GM12878 (cell line): ENCODE results near the gene C8G. TPM values are rescaled to one million over a fixed set of nuclear protein-coding genes. Genes with fewer than 3 reads are reported as not detected.

Source experiments
- ATAC-seq: fragments of 200-7000 bp; cut with Tn5 transposase; 3 replicates; pipeline ENCODE4 v1.9.1; 2020; ENCODE audit warnings: mild to moderate bottlenecking, moderate library complexity
- BruUV-seq: library from RNA; stranded (reverse); fragments of 400-500 nt; replicated peaks from 2 replicates; lab custom pipeline; 2021; lab: Mats Ljungman, UMichigan
- CTCF ChIA-PET: fragments of 300-600 bp; sonication (Branson Sonifier 250); formaldehyde crosslinking; extraction: SDS; loops from one replicate; lab custom pipeline; 2021; ENCODE audit warnings: inconsistent platforms; lab: Yijun Ruan, JAX
- POLR2A ChIA-PET: fragments of 350-600 bp; formaldehyde crosslinking; extraction: SDS; loops from one replicate; lab custom pipeline; 2021; ENCODE audit warnings: inconsistent platforms; lab: Charles Lee
- RAD21 ChIA-PET: fragments of 300-600 bp; sonication (Branson Sonifier 250); formaldehyde crosslinking; loops from one replicate; lab custom pipeline; 2023; ENCODE audit warnings: antibody characterized with exemption; ENCODE audit not compliant: unreplicated experiment; lab: Charles Lee
- SMC1A ChIA-PET: fragments of 300-600 bp; sonication (Branson Sonifier 250); formaldehyde crosslinking; loops from one replicate; lab custom pipeline; 2023; ENCODE audit not compliant: unreplicated experiment, uncharacterized antibody; lab: Charles Lee
- DNase-seq: peaks from one replicate; pipeline ENCODE4 v3.0.0-alpha.2; 2011; ENCODE audit warnings: low read depth, low spot score
- FAIRE-seq: peaks from 3 replicates; lab custom pipeline; 2011; peaks lifted over from hg19 to GRCh38; lab: Jason Lieb, UNC
- H2AFZ ChIP-seq: 2 replicates; pipeline ENCODE4 v1.6.0; 2011; ENCODE audit warnings: low read depth, low read length, control low read depth; ENCODE audit not compliant: control insufficient read depth
- H3K27ac ChIP-seq: 2 replicates; pipeline ENCODE4 v1.5.1; 2011; ENCODE audit warnings: control low read depth; ENCODE audit not compliant: control insufficient read depth, insufficient read depth
- H3K27me3 ChIP-seq, 2 experiments: replicated peaks in 1 of 2; 2 replicates each; pipeline versions ENCODE4 v1.6.0 to v1.6.1; 2011; ENCODE audit warnings: low read length in 1 of 2; ENCODE audit not compliant: control insufficient read depth in 2 of 2, insufficient read depth in 2 of 2
- H3K36me3 ChIP-seq, 2 experiments: 2 replicates each; pipeline ENCODE4 v1.5.1; 2011; ENCODE audit warnings: low read length in 1 of 2; ENCODE audit not compliant: control insufficient read depth in 2 of 2, insufficient read depth in 2 of 2
- H3K4me1 ChIP-seq: 2 replicates; pipeline ENCODE4 v1.6.1; 2011; ENCODE audit warnings: mild to moderate bottlenecking, low read length, moderate library complexity, mixed read lengths; ENCODE audit not compliant: control insufficient read depth, insufficient read depth
- H3K4me2 ChIP-seq: 2 replicates; pipeline ENCODE4 v1.6.0; 2011; ENCODE audit warnings: control low read depth; ENCODE audit not compliant: control insufficient read depth, insufficient read depth
- H3K4me3 ChIP-seq: fragments of 200-600 bp; sonication (generic); 2 replicates; pipeline ENCODE4 v1.5.1; 2016
- H3K79me2 ChIP-seq: 2 replicates; pipeline ENCODE4 v1.6.0; 2011; ENCODE audit warnings: low read length; ENCODE audit not compliant: control insufficient read depth, insufficient read depth
- H3K9ac ChIP-seq: 2 replicates; pipeline ENCODE4 v1.8.0; 2011; ENCODE audit warnings: low read length, control low read depth, mixed read lengths; ENCODE audit not compliant: control insufficient read depth, insufficient read depth
- H3K9me3 ChIP-seq: replicated peaks from 3 replicates; pipeline ENCODE4 v1.5.1; 2011; ENCODE audit warnings: mild to moderate bottlenecking, low read length; ENCODE audit not compliant: control insufficient read depth, insufficient read depth
- H4K20me1 ChIP-seq: 2 replicates; pipeline ENCODE4 v1.6.0; 2011; ENCODE audit not compliant: control insufficient read depth, insufficient read depth
- HDAC2 ChIP-seq: fragments of 200-600 bp; sonication (generic); IDR thresholded peaks from 2 replicates; pipeline ENCODE4 v1.6.1; 2017
- NFXL1 ChIP-seq: fragments of 450-650 bp; IDR thresholded peaks from 2 replicates; pipeline ENCODE4 v1.6.1; 2017; ENCODE audit warnings: antibody characterized with exemption, mild to moderate bottlenecking, borderline replicate concordance
- NR2F1 ChIP-seq: fragments of 450-650 bp; conservative IDR thresholded peaks from 2 replicates; pipeline ENCODE4 v1.6.1; 2017; ENCODE audit warnings: mild to moderate bottlenecking
- SUZ12 ChIP-seq: fragments of 200-600 bp; sonication (generic); IDR thresholded peaks from one replicate; pipeline ENCODE4 v1.6.1; 2018; ENCODE audit warnings: antibody characterized with exemption, mild to moderate bottlenecking; ENCODE audit not compliant: unreplicated experiment
- WGBS: methylation state at CpG from one replicate; pipeline ENCODE4 v1.1.6; 2016; ENCODE audit warnings: low lambda C conversion rate; ENCODE audit not compliant: insufficient replicate concordance, insufficient coverage; ENCODE audit errors: missing lambda C conversion rate; 5-methylcytosine and 5-hydroxymethylcytosine counted together
- in situ Hi-C: fragments of 300-500 bp; cut with MboI; formaldehyde crosslinking; loops from 9 replicates; pipeline ENCODE4 v1.14.3; 2018; ENCODE audit warnings: mixed read lengths
- intact Hi-C: fragments of 100-400 bp; cut with micrococcal nuclease; formaldehyde crosslinking; loops from one replicate; pipeline ENCODE4 v1.14.2; 2022; ENCODE audit not compliant: unreplicated experiment
- polyA plus RNA-seq, 11 experiments: library from polyadenylated mRNA; depleted of rRNA in 4 of 11; unstranded in 6 of 11; stranded (reverse) in 5 of 11; fragments of >200 nt; fragmentation: Nextera tagmentation in 4 of 11; fragmentation: Illumina TruSeq in 1 of 11; extraction: Ambion mirVana in 4 of 11; extraction: Trizol in 1 of 11; gene quantifications; 1 replicate in 1 of 11; 2 replicates in 10 of 11; pipeline versions ENCODE4 v1.2.1 to v1.2.3, GENCODE V29; 2011 to 2016; ENCODE audit warnings: inconsistent platforms in 2 of 11, missing spikeins in 2 of 11, low read depth in 1 of 11
- total RNA-seq, 4 experiments: library from RNA; depleted of rRNA in 3 of 4; stranded (reverse); fragments of >200 nt in 3 of 4; fragmentation: Illumina TruSeq in 1 of 4; extraction: Trizol in 1 of 4; gene quantifications; 2 replicates each; pipeline versions ENCODE4 v1.2.1 to v1.2.3, GENCODE V29; 2013 to 2021
- TF ChIP-seq, protein P1 (sequence below): IDR thresholded peaks from 2 replicates; pipeline ENCODE4 v1.6.1; 2012; ENCODE audit warnings: mild to moderate bottlenecking, low read depth, low read length

Gene C8G
- total and polyA plus RNA-seq, 10 of the 15 experiments (the other 5 are each of a cell fraction or from before 2014, with no cell fraction given): 0.26 to 0.69 (median 0.50) TPM; not detected in 7

DNA sequence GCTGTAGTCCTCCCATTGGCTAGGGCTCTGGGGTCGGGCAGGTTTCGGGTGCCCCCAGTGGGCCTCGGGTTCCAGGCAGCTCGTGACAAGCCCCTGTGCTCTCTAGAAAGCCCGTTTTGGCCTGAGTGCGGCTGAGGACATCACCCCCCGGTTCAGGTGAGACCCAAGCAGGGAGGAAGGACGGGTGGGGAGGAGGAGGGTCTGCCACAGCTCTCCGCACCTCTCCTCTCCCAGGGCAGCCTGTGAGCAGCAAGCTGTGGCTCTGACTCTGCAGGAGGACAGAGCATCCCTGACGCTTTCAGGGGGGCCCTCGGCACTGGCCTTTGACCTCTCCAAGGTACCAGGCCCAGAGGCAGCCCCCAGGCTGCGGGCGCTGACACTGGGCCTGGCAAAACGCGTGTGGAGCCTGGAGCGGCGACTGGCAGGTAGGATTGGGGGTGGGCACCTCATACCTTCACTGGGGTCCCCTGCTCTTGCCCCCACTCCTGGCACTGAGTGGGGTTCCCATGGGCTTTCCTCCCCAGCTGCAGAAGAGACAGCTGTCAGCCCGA, 47.9 kb downstream of the C8G start:
- Histone ChIP-seq H3K9ac (peak overlapping the region; percentile 66), H3K36me3 (no peaks in the 10 kb centered on the region), H3K4me1 (peaks cover 27% of the 10 kb centered on the region), H3K9me3 (no peaks in the 10 kb centered on the region; the same call in 2 of the 3 replicates), H3K4me3 (peak overlapping the region; percentile 73), H3K27ac (peak overlapping the region; percentile 63), H3K4me2 (peak overlapping the region; percentile 99), H2AFZ (peak overlapping the region; percentile 92), H3K79me2 (no peaks in the 10 kb centered on the region; the same call in 1 of the 2 replicates), H4K20me1 (no peaks in the 10 kb centered on the region), H3K27me3 (peaks cover 2 to 5% of the 10 kb centered on the region in 2 experiments; a peak in 3 of 4 replicates)
- in situ Hi-C loops (no loop called here), intact Hi-C loops (no loop called here)
- FAIRE-seq (no peak), DNase-seq (no peak), ATAC-seq (no peak; the same call in 2 of the 3 replicates)
- WGBS: 33% methylated on average over 18 of the region's 18 CpGs
- ChIA-PET RAD21 (interaction anchor here (1.3 to 1.7 kb wide), 2 partner anchors 45 to 226 kb away, joined by 3 to 8 read pairs; no protein-coding TSS in a partner anchor), CTCF (interaction anchor here (1.0 to 3.3 kb wide), 7 partner anchors 9 to 75 kb away, joined by 3 to 17 read pairs (median 5); no protein-coding TSS in a partner anchor), POLR2A (interaction anchor here (1.2 to 1.5 kb wide), 4 partner anchors 27 to 248 kb away, joined by 3 to 4 read pairs (median 4); partner anchors contain the start of gene TUBB4B), SMC1A (interaction anchor here (1.1 kb wide), 1 partner anchor 45 kb away, joined by 4 read pairs; no protein-coding TSS in a partner anchor)
- TF ChIP-seq, protein P1, sequence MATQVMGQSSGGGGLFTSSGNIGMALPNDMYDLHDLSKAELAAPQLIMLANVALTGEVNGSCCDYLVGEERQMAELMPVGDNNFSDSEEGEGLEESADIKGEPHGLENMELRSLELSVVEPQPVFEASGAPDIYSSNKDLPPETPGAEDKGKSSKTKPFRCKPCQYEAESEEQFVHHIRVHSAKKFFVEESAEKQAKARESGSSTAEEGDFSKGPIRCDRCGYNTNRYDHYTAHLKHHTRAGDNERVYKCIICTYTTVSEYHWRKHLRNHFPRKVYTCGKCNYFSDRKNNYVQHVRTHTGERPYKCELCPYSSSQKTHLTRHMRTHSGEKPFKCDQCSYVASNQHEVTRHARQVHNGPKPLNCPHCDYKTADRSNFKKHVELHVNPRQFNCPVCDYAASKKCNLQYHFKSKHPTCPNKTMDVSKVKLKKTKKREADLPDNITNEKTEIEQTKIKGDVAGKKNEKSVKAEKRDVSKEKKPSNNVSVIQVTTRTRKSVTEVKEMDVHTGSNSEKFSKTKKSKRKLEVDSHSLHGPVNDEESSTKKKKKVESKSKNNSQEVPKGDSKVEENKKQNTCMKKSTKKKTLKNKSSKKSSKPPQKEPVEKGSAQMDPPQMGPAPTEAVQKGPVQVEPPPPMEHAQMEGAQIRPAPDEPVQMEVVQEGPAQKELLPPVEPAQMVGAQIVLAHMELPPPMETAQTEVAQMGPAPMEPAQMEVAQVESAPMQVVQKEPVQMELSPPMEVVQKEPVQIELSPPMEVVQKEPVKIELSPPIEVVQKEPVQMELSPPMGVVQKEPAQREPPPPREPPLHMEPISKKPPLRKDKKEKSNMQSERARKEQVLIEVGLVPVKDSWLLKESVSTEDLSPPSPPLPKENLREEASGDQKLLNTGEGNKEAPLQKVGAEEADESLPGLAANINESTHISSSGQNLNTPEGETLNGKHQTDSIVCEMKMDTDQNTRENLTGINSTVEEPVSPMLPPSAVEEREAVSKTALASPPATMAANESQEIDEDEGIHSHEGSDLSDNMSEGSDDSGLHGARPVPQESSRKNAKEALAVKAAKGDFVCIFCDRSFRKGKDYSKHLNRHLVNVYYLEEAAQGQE: peak; percentile 23; the same call in 1 of the 2 replicates
- TF ChIP-seq NR2F1 (0 out of 2 replicates have a peak, but pooled peaks have one; percentile 47), SUZ12 (no peak), NFXL1 (peak; percentile 91), HDAC2 (no peak)
- BruUV-seq: no TSS peak
